ENCODE data around the gene FRMPD2. TPM values are rescaled to one million over a fixed set of nuclear protein-coding genes. Genes with fewer than 3 reads are reported as not detected.
"Not testable (repeated sequence)": the region's sequence is repeated elsewhere in the genome, so short reads cannot be mapped to it uniquely, and the experiment has no call there.

The FRMPD2 gene
- polyA plus RNA-seq, 10 donors, result 0.08 to 0.39 (median 0.18) TPM; not detected in 2

DNA sequence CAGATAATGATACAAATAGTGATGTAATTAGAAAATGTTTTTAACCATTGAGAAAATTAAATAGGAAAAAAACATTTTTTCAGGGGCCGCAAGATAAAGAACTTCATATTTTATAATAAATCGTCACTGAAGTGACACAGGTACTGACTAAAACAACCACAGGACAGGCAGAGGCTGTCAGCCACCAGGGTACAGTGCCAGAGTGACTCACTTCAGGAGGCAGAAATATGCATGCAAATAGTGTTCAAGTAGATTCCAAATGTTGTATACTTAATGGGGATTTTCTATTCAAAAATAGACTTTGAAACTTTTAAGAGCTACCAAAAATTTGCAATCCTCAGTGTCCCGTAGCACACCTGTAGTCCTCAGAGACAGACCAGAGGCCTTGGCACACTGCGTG, 68.6 kb downstream of the FRMPD2 start:
- no peak for DNase-seq

- peak in 2 of 3 donors; percentile 15 to 59 for DNase-seq
Observed at GRCh38 chr10:48199580-48200377, 74.7 kb downstream of the FRMPD2 start.

DNA sequence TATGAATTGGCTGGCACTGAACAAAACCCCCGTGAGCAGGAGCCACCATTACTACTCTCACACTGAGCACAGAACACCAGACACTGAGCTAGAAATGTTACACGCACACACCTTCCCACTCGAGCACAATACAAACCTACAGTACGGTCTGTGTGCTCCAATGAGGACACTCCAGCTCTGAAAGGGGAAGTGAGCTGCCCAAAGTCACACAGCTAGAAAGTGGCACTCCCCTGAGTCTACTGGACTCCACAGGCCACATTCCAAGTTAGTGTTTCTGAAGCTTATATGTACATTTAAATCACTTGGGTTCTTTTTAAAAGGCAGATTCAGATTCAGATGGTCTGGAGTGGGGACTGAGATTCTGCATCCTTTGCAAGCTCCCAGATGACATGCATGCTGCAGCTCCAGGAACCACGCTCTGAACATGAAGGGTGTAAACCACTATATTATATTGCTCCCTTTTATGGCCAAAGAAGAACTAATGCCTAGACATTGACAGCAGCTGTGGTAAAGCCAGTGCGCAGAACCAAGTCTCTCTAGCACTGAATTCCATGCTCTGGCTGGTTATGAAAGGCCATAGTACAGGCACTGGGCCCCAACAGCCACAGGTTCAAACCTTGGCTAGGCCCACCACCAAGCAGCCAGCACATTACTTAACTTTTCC, 77.1 kb downstream of the FRMPD2 start:
- DNase-seq, result no peak

GRCh38 chr10:48195803-48196202, 78.7 kb downstream of the FRMPD2 start:
- no peak for DNase-seq

DNA sequence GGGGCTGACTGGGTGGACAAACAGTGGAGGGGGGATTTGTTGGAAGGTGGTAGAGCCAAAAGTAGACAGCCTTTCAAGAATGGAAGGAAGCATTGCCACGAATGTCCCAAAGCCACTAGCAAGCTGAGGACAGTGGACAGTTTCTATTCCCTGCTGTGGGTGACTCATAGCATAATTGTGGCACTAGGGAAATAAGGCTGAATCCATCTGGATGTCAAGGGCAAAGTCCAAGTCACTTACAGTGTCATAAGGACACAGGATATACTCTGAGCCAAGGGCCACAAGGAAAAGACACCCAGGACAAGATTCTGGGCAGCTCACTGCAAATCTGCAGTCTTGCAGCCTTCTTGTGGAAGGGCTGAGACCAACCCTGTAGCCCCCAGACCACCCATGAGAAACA, 79.7 kb downstream of the FRMPD2 start:
- no peak for DNase-seq

- no peak for DNase-seq
Observed at GRCh38 chr10:48193556-48193955, 80.9 kb downstream of the FRMPD2 start.

GRCh38 chr10:48192881-48193450, 81.5 kb downstream of the FRMPD2 start:
- DNase-seq, result no peak

- DNase-seq, result peak in 2 of 3 donors; percentile 6 to 11
Observed at GRCh38 chr10:48187713-48188485, 86.6 kb downstream of the FRMPD2 start.

DNA sequence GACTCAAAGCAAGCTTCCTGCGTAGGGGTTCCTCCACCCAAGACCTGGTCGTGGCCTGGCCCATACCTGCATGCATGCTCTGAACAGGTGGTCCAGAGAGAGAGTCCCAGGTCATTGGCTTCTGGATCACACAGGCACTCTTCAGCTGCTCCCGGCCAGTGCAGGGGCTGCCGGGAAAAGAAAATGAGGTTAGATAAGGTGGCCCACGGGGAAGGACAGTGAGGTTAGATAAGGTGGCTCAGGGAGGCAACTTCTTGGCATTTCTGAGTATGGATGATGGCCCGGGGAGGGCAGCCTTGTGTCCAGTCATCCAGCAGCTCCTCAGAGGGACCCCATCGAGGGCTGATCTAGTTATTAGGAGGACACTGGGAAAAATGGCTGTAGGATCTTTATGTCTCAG, 87.4 kb downstream of the FRMPD2 start:
- no peak for DNase-seq

DNA sequence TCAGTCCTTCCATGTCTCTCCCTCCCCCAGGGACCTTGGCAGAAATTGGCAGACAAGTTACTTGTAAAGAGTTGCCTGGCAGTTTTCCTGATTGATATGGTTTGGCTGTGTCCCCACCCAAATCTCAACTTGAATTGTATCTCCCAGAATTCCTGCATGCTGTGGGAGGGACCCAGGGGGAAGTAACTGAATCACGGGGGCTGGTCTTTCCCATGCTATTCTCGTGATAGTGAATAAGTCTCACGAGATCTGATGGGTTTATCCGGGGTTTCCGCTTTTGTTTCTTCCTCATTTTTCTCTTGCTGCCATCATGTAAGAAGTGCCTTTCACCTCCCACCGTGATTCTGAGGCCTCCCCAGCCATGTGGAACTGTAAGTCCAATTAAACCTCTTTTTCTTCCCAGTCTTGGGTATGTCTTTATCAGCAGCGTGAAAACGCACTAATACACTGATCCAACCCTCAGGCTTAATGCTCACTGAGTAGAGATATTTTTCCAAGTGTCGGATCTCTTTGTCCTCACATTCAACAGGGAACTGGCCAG, 88.2 kb downstream of the FRMPD2 start:
- DNase-seq, result not testable (repeated sequence)

DNA sequence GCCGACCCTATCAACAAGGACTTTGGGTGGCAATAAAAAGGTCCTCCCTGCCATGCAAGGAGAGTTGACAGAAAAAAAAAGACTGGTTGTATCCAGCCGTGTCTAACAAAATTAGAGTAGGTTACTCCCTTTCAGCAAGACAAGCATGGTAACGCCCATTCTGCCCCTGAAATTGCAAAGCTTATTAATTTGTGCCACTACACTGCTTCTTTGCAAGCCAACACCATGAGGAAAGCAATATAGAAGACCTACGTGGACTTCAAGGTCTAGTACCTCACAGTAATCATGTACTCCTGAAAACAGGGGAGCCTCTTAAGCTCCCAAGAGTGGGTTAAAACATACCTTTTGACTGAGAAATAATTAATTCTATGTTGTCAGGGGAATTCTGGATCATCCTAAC, 90.3 kb downstream of the FRMPD2 start:
- DNase-seq, result peak in 1 of 3 donors; percentile 9

DNA sequence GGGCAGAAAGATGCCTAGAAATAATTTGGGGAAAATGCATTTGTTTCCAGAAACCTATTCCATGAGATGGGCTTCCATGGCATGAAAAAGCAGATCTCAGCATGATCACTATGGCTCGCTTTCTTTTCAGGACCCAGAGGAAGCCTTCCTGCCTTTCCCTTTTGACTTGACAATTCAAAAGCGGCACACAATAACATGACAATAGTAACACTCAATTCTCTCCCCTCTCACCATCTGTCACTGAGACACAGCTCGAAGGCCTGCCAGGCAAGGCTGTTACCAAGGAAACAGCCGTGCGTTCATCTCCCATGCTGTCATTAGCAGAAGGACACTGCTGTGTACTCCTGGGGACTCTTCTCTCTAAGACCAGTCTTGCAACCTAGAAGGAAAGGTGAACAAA, 101.8 kb downstream of the FRMPD2 start:
- not testable (repeated sequence) for DNase-seq

DNA sequence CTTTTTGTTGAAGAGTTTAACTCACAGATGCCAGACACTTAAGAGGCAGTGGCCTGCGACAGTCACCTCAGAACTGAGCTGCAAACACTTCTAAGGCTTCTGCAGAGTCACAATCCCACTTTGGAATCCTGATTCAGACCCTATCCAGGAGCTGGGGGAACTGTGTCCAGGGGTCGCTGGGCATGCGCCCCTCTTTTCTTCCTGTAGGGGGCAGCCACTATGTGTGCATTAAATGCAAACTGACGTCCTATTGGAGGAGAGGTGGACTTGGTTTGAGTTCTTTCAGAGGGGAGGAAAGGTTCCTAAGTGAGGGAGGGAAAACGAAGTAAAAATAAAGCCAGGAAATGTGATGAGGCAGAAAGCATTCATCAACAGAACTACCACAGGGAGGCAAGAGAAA, 113.8 kb downstream of the FRMPD2 start:
- not testable (repeated sequence) for DNase-seq

GRCh38 chr10:48160163-48160562, 114.3 kb downstream of the FRMPD2 start:
- not testable (repeated sequence) for DNase-seq

GRCh38 chr10:48154211-48155140, 120.0 kb downstream of the FRMPD2 start:
- DNase-seq, result not testable (repeated sequence)

DNA sequence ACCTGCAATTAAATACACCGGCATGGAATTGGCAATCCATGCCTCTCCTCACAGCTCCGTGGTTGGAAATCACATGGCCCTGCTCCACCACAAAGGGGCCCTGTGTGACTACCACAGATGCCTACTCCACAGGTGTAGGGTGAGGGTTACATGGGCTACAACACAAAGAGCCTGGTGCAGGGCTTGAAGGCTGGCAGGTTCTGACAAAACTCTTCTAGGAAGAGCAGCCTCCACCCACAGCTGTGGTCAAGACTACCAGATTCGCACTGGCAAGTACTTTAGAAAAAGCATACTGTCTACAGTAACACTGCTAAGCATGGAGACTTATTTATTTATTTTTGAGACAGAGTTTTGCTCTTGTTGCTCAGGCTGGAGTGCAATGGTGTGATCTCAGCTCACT, 126.9 kb downstream of the FRMPD2 start:
- DNase-seq, result not testable (repeated sequence)

DNA sequence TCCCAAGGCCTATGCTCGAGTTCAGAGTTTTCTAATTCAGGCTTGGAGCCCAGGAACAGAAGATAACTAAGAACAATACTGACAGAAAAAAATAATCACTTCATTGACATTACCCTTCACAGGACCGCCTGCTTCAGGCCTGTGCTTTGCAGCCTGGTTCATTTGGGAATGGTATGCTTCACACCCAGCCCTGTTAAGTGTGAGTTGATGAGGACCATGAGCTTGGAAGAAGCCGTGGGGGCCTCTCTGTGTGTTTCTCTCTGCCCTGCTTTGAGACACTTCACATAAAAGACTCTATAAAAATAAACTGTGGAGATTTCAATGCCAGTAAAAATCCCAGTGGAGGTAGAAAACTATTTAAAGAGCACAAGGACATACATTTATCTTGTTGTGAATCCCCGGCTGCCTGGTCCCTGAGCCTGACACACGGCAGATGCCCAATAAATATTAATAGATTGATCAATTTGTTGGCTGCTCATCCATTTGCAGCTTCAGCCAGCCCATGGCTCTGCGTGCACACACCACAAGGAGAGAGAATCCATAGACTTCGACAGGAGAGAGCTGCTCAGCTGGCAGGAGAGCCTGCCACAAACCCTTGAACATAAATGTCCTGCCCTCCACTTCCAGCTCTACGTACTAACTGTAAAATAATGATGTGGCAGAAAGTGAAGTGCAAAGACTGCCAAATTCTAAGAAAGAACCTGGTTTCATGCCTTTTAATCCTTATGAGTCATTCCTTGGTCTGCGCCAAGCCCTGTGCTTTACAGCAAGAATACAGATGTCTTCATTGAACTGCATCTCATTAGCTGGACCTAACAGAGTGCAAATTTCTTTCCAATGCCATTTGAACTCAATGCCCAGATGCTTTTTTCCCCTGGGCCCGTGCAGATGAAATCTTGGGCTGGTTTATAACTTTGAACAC, 130.5 kb downstream of the FRMPD2 start:
- DNase-seq, result not testable (repeated sequence)

GRCh38 chr10:48140949-48141348, 133.5 kb downstream of the FRMPD2 start:
- not testable (repeated sequence) for DNase-seq
